Fibroblast of lung (primary cell): ENCODE data around the gene NEURL1B. TPM values are rescaled to one million over a fixed set of nuclear protein-coding genes. Genes with fewer than 3 reads are reported as not detected.

Experiments
- DNase-seq, 2 donors: peaks; one replicate each; pipeline versions ENCODE4 v3.0.0 to v3.0.0-alpha.2; 2010; ENCODE audit warnings: low read depth in 2 of 2
- H2AFZ ChIP-seq: 2 replicates; pipeline ENCODE4 v1.5.1; 2012; ENCODE audit warnings: low read length, control low read depth, inconsistent platforms
- H3K27ac ChIP-seq: 2 replicates; pipeline ENCODE4 v1.5.1; 2011; ENCODE audit warnings: low read length, control low read depth; ENCODE audit not compliant: insufficient read depth
- H3K27me3 ChIP-seq: 2 replicates; pipeline ENCODE4 v1.5.1; 2011; ENCODE audit warnings: mild to moderate bottlenecking, low read length; ENCODE audit not compliant: control insufficient read depth, insufficient read depth
- H3K36me3 ChIP-seq: 2 replicates; pipeline ENCODE4 v1.5.1; 2011; ENCODE audit warnings: low read length; ENCODE audit not compliant: control insufficient read depth, insufficient read depth
- H3K4me1 ChIP-seq: 2 replicates; pipeline ENCODE4 v1.5.1; 2011; ENCODE audit warnings: low read length; ENCODE audit not compliant: control insufficient read depth, insufficient read depth; ENCODE audit errors: extremely low read depth
- H3K4me2 ChIP-seq: 2 replicates; pipeline ENCODE4 v1.5.1; 2011; ENCODE audit warnings: low read length, control low read depth; ENCODE audit not compliant: insufficient read depth; ENCODE audit errors: extremely low read depth
- H3K4me3 ChIP-seq, 4 experiments: fragments of 200-600 bp in 1 of 4; sonication (generic) in 1 of 4; replicated peaks in 1 of 4; 2 replicates each; pipeline ENCODE4 v1.5.1; 2011 to 2016; ENCODE audit warnings: low read length in 4 of 4, low read depth in 3 of 4, mild to moderate bottlenecking in 3 of 4, control low read depth in 2 of 4, inconsistent platforms in 1 of 4, mixed read lengths in 1 of 4; ENCODE audit not compliant: insufficient read depth in 1 of 4; ENCODE audit errors: control extremely low read depth in 1 of 4
- H3K79me2 ChIP-seq: 2 replicates; pipeline ENCODE4 v1.5.1; 2012; ENCODE audit warnings: mild to moderate bottlenecking, low read length, inconsistent platforms; ENCODE audit not compliant: control insufficient read depth, insufficient read depth
- H3K9ac ChIP-seq: 2 replicates; pipeline ENCODE4 v1.5.1; 2011; ENCODE audit warnings: mild to moderate bottlenecking, low read length, control low read depth; ENCODE audit not compliant: insufficient read depth
- H3K9me3 ChIP-seq: 2 replicates; pipeline ENCODE4 v1.5.1; 2012; ENCODE audit warnings: low read depth, low read length; ENCODE audit not compliant: control insufficient read depth, insufficient read depth
- H4K20me1 ChIP-seq: 2 replicates; pipeline ENCODE4 v1.5.1; 2011; ENCODE audit warnings: low read length; ENCODE audit not compliant: control insufficient read depth, insufficient read depth; ENCODE audit errors: extremely low read depth
- EZH2 ChIP-seq: IDR thresholded peaks from 2 replicates; pipeline ENCODE4 v1.5.1; 2012; ENCODE audit warnings: low read length, control low read depth, mild to moderate bottlenecking; ENCODE audit errors: missing control alignments
- polyA plus RNA-seq, 2 donors: library from polyadenylated mRNA; depleted of rRNA in 1 of 2; stranded (reverse) in 1 of 2; unstranded in 1 of 2; fragments of >200 nt; gene quantifications; 2 replicates each; pipeline ENCODE4 v1.2.1, GENCODE V29; 2011 to 2012; ENCODE audit warnings: missing spikeins in 1 of 2
- total RNA-seq: library from RNA; depleted of rRNA; stranded (reverse); fragments of >200 nt; gene quantifications from 2 replicates; pipeline ENCODE4 v1.2.1, GENCODE V29; 2014
- TF ChIP-seq, protein P1 (sequence below), 2 donors: IDR thresholded peaks in 1 of 2; conservative IDR thresholded peaks in 1 of 2; 1 replicate in 1 of 2; 2 replicates in 1 of 2; pipeline ENCODE4 v1.5.1; 2011 to 2012; ENCODE audit warnings: low read length in 2 of 2, control low read depth in 1 of 2, inconsistent platforms in 1 of 2, low read depth in 1 of 2, mild to moderate bottlenecking in 1 of 2

NEURL1B gene
- total and polyA plus RNA-seq, 2 donors (not counting 1 experiment from before 2014, with no cell fraction given), result 5.0 to 6.1 TPM

DNA sequence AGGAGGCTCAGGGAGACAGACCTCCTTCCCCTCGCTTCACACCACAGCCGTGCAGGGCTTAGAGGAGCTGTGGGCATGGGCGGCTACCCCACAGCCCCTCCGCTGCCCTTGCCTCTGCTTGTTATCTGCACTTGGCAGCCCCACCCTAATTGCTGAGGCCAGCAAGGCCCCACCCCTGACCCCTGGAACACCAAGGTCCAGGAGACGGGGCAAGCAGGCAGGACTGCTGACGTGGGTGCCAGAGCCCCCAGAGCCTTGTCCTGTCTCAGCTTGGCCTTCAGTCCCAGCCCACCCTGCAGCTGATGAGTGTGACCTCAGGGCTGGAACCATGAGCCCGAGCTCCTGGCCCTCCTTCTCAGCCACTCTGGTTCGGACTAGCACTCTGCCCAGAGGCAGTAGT is 29.1 kb upstream of the NEURL1B start:
- Histone ChIP-seq H3K36me3 (no peaks in the 10 kb centered on the region), H3K4me1 (no peaks in the 10 kb centered on the region), H3K27ac (no peak overlapping the region), H3K9ac (no peak overlapping the region), H3K9me3 (no peaks in the 10 kb centered on the region), H3K4me2 (no peak overlapping the region), H3K79me2 (no peaks in the 10 kb centered on the region), H4K20me1 (no peaks in the 10 kb centered on the region), H3K4me3 (no peak overlapping the region), H2AFZ (no peak overlapping the region), H3K27me3 (peaks cover 5% of the 10 kb centered on the region)
- DNase-seq, result no peak
- TF ChIP-seq, protein P1, sequence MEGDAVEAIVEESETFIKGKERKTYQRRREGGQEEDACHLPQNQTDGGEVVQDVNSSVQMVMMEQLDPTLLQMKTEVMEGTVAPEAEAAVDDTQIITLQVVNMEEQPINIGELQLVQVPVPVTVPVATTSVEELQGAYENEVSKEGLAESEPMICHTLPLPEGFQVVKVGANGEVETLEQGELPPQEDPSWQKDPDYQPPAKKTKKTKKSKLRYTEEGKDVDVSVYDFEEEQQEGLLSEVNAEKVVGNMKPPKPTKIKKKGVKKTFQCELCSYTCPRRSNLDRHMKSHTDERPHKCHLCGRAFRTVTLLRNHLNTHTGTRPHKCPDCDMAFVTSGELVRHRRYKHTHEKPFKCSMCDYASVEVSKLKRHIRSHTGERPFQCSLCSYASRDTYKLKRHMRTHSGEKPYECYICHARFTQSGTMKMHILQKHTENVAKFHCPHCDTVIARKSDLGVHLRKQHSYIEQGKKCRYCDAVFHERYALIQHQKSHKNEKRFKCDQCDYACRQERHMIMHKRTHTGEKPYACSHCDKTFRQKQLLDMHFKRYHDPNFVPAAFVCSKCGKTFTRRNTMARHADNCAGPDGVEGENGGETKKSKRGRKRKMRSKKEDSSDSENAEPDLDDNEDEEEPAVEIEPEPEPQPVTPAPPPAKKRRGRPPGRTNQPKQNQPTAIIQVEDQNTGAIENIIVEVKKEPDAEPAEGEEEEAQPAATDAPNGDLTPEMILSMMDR (conservative IDR thresholded peaks at IDR 0.05 in 1 of 2, IDR thresholded peaks at IDR 0.05 in 1 of 2; ENCODE audit: low read depth in 1 of 2, low read length in 2 of 2), result no peak
- TF ChIP-seq EZH2, result no peak

DNA sequence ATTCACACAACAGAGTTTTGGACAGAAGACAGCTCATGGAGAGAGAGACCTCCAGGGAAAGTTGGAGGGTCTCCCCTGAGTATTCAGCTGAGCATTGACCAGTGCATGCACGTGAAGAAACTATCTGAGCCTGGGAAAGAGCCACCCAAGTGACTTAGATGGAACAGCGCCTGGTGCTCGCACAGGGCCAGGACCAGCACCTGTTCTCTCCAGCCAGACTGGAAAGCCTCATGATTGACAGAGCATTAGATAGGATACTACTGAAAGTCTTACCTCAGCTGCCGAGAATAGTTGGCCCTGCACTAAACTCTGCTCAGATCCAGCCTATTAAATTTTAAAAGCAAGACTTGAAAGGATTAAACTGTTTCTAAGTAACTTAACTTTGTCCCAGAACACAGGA is 28.3 kb upstream of the NEURL1B start:
- Histone ChIP-seq H4K20me1 (no peaks in the 10 kb centered on the region), H3K4me3 (no peak overlapping the region), H3K36me3 (no peaks in the 10 kb centered on the region), H2AFZ (no peak overlapping the region), H3K79me2 (no peaks in the 10 kb centered on the region), H3K9ac (no peak overlapping the region), H3K27me3 (peaks cover 5% of the 10 kb centered on the region), H3K4me1 (peaks cover 2% of the 10 kb centered on the region), H3K27ac (no peak overlapping the region), H3K9me3 (no peaks in the 10 kb centered on the region), H3K4me2 (no peak overlapping the region)
- TF ChIP-seq EZH2, result no peak
- TF ChIP-seq, protein P1 (conservative IDR thresholded peaks at IDR 0.05 in 1 of 2, IDR thresholded peaks at IDR 0.05 in 1 of 2; ENCODE audit: low read depth in 1 of 2, low read length in 2 of 2), result no peak
- DNase-seq, result no peak

- H3K9ac ChIP-seq, result no peak overlapping the region
- H3K4me3 ChIP-seq, result no peak overlapping the region
- no peaks in the 10 kb centered on the region for H3K36me3 ChIP-seq
- no peak overlapping the region for H3K4me2 ChIP-seq
- DNase-seq, result no peak
- no peak for TF ChIP-seq EZH2
- TF ChIP-seq, protein P1 (conservative IDR thresholded peaks at IDR 0.05 in 1 of 2, IDR thresholded peaks at IDR 0.05 in 1 of 2; ENCODE audit: low read depth in 1 of 2, low read length in 2 of 2), result no peak
- H2AFZ ChIP-seq, result no peak overlapping the region
- H3K27me3 ChIP-seq, result peaks cover 2% of the 10 kb centered on the region
- H4K20me1 ChIP-seq, result no peaks in the 10 kb centered on the region
- peaks cover 2% of the 10 kb centered on the region for H3K4me1 ChIP-seq
- H3K9me3 ChIP-seq, result no peaks in the 10 kb centered on the region
- no peak overlapping the region for H3K27ac ChIP-seq
- H3K79me2 ChIP-seq, result no peaks in the 10 kb centered on the region
Measured at GRCh38 chr5:172616136-172616535, 24.9 kb upstream of the NEURL1B start.
